Thyroid gland (tissue), 4 donors: ENCODE data around the gene GDNF.

Experiments used
- CTCF ChIP-seq, 6 experiments: fragments of 200-600 bp in 3 of 6; fragments of 450-650 bp in 3 of 6; sonication (generic) in 3 of 6; IDR thresholded peaks; one replicate each; pipeline ENCODE4 v1.5.1; 2016 to 2019; ENCODE audit warnings: antibody characterized with exemption in 6 of 6, mild to moderate bottlenecking in 2 of 6, inconsistent platforms in 1 of 6, moderate library complexity in 1 of 6
- POLR2A ChIP-seq, 2 donors: fragments of 450-650 bp; IDR thresholded peaks; one replicate each; pipeline ENCODE4 v1.6.1; 2017; ENCODE audit warnings: antibody characterized with exemption in 2 of 2, mild to moderate bottlenecking in 2 of 2, moderate library complexity in 1 of 2

GRCh38 chr5:37876245-37876644 is 36.4 kb upstream of the GDNF start:
- TF ChIP-seq CTCF (IDR thresholded peaks at IDR 0.05) (no peak), POLR2A (IDR thresholded peaks at IDR 0.05) (no peak)
